AG04449 (cell line): ENCODE results near the gene DDX27.

Experiments
- CTCF ChIA-PET: fragments of 350-600 bp; formaldehyde crosslinking; extraction: SDS; loops from one replicate; lab custom pipeline; 2021; ENCODE audit warnings: antibody characterized with exemption; lab: Yijun Ruan, JAX
- POLR2A ChIA-PET: fragments of 400-600, 350-600 bp; formaldehyde crosslinking; extraction: SDS; loops from one replicate; lab custom pipeline; 2020; ENCODE audit warnings: antibody characterized with exemption, inconsistent platforms; lab: Yijun Ruan, JAX
- DNase-seq: peaks from one replicate; pipeline ENCODE4 v3.0.0-alpha.2; 2010; ENCODE audit warnings: low read depth, low spot score
- H3K4me3 ChIP-seq: 2 replicates; pipeline ENCODE4 v1.5.1; 2011; ENCODE audit warnings: low read depth, mild to moderate bottlenecking, control low read depth, low read length
- CTCF ChIP-seq: IDR thresholded peaks from one replicate; pipeline ENCODE4 v1.5.1; 2011; ENCODE audit warnings: mild to moderate bottlenecking, moderate library complexity, low read length, control low read depth, inconsistent platforms; ENCODE audit not compliant: insufficient read depth; ENCODE audit errors: missing control alignments

DDX27 gene

GRCh38 chr20:49260218-49260617 is 41.0 kb downstream of the DDX27 start:
- ChIA-PET CTCF (interaction anchor here (1.0 to 2.1 kb wide), 3 partner anchors 9 to 16 kb away, joined by 3 to 10 read pairs (median 6); no protein-coding TSS in a partner anchor), POLR2A (no interaction called here)
- no peak for DNase-seq
- no peak overlapping the region for H3K4me3 ChIP-seq
- TF ChIP-seq CTCF, result no peak

GRCh38 chr20:49261173-49261572 is 42.0 kb downstream of the DDX27 start:
- CTCF ChIA-PET, result interaction anchor here (1.9 to 2.1 kb wide), 2 partner anchors 10 to 14 kb away, joined by 6 to 10 read pairs; no protein-coding TSS in a partner anchor
- POLR2A ChIA-PET, result interaction anchor here (0.7 kb wide), 1 partner anchor 9 kb away, joined by 4 read pairs; no protein-coding TSS in a partner anchor
- TF ChIP-seq CTCF, result no peak
- DNase-seq, result no peak
- H3K4me3 ChIP-seq, result no peak overlapping the region

- CTCF ChIA-PET, result interaction anchor here (0.8 to 1.8 kb wide), 4 partner anchors 10 to 19 kb away, joined by 3 to 18 read pairs (median 4); no protein-coding TSS in a partner anchor
- H3K4me3 ChIP-seq, result no peak overlapping the region
- no peak for DNase-seq
- TF ChIP-seq CTCF, result no peak
- POLR2A ChIA-PET, result interaction anchor here (0.8 to 1.2 kb wide), 2 partner anchors 9 to 16 kb away, joined by 5 read pairs; partner anchors contain the start of gene ZNFX1
Observed at GRCh38 chr20:49262444-49262843, 43.2 kb downstream of the DDX27 start.

GRCh38 chr20:49267327-49267726 is 48.1 kb downstream of the DDX27 start:
- H3K4me3 ChIP-seq, result no peak overlapping the region
- ChIA-PET POLR2A (interaction anchor here (0.7 kb wide), 1 partner anchor 11 kb away, joined by 4 read pairs; the partner anchor contains the start of gene ZNFX1), CTCF (interaction anchor here (0.9 to 2.1 kb wide), 2 partner anchors 9 to 21 kb away, joined by 3 to 7 read pairs; no protein-coding TSS in a partner anchor)
- DNase-seq, result no peak
- no peak for TF ChIP-seq CTCF

- POLR2A ChIA-PET, result no interaction called here
- CTCF ChIA-PET, result interaction anchor here (0.7 to 2.1 kb wide), 4 partner anchors 10 to 55 kb away, joined by 3 to 7 read pairs (median 4); no protein-coding TSS in a partner anchor
Observed at GRCh38 chr20:49268600-49269365, 49.6 kb downstream of the DDX27 start.

More at GRCh38 chr20:49268600-49269365, 49.6 kb downstream of the DDX27 start:
- TF ChIP-seq CTCF, result no peak
- no peak for DNase-seq
- no peak overlapping the region for H3K4me3 ChIP-seq
